Ovary (tissue), 9 donors: ENCODE results near the gene VAV3. TPM values are rescaled to one million over a fixed set of nuclear protein-coding genes. Genes with fewer than 3 reads are reported as not detected.

Experiments used
- DNase-seq, 5 donors: peaks; one replicate each; pipeline ENCODE4 v3.0.0-alpha.2; 2019 to 2020
- H3K27ac ChIP-seq, 2 donors: fragments of 200-600 bp; one replicate each; pipeline versions ENCODE4 v1.5.1 to v1.8.0; 2019 to 2022
- H3K27me3 ChIP-seq: fragments of 200-600 bp; one replicate; pipeline ENCODE4 v1.8.0; 2022
- H3K36me3 ChIP-seq: fragments of 200-600 bp; sonication (generic); one replicate; pipeline ENCODE4 v1.5.1; 2019
- H3K4me1 ChIP-seq: one replicate; pipeline ENCODE4 v1.8.1; 2013; ENCODE audit warnings: mild to moderate bottlenecking, moderate library complexity; ENCODE audit not compliant: insufficient read depth
- H3K4me3 ChIP-seq: fragments of 200-600 bp; sonication (generic); one replicate; pipeline ENCODE4 v1.5.1; 2017
- H3K9me3 ChIP-seq, 2 donors: fragments of 200-600 bp in 1 of 2; sonication (generic) in 1 of 2; one replicate each; pipeline versions ENCODE4 v1.5.1 to v1.8.1; 2013 to 2019; ENCODE audit warnings: mild to moderate bottlenecking in 1 of 2, moderate library complexity in 1 of 2
- CTCF ChIP-seq, 3 donors: fragments of 450-650 bp in 2 of 3; fragments of 200-600 bp in 1 of 3; IDR thresholded peaks; one replicate each; pipeline versions ENCODE4 v1.5.1 to v1.8.0; 2016 to 2022; ENCODE audit warnings: antibody characterized with exemption in 3 of 3, mild to moderate bottlenecking in 1 of 3
- EP300 ChIP-seq: sonication (generic); formaldehyde crosslinking; IDR thresholded peaks from one replicate; pipeline ENCODE4 v1.6.1; 2017; ENCODE audit warnings: antibody characterized with exemption
- POLR2A ChIP-seq: fragments of 450-650 bp; IDR thresholded peaks from one replicate; pipeline ENCODE4 v1.6.1; 2017; ENCODE audit warnings: antibody characterized with exemption, mild to moderate bottlenecking, moderate library complexity
- WGBS, 3 donors: extraction: QIAGEN DNeasy Blood & Tissue Kit in 1 of 3; methylation state at CpG; one replicate each; pipeline versions ENCODE4 v1.1.5 to v1.1.7; 2013 to 2017; 5-methylcytosine and 5-hydroxymethylcytosine counted together
- intact Hi-C, 4 donors: fragments of 100-400 bp; cut with DNase I; formaldehyde crosslinking; loops; one replicate each; pipeline versions ENCODE4 v1.11.0 to v1.15.1; 2022 to 2023
- polyA plus RNA-seq, 2 donors: library from polyadenylated mRNA; stranded (reverse); fragments of 200-250 nt in 1 of 2; fragments of 350-450 nt in 1 of 2; fragmentation: Illumina TruSeq in 1 of 2; extraction: RNeasy Lipid Tissue Mini Kit (QIAGEN cat#74804) in 1 of 2; gene quantifications; one replicate each; pipeline ENCODE4 v1.2.3, GENCODE V29; 2013 to 2014
- total RNA-seq, 7 donors: library from RNA; depleted of rRNA in 2 of 7; stranded (reverse); fragments of >200 nt in 2 of 7; fragmentation: NEBNext Ultra II Directional in 3 of 7; extraction: Animal tissue kit (Norgen Biotek cat#: 25700) in 3 of 7; gene quantifications; one replicate each; pipeline versions ENCODE4 v1.1.0 to v1.2.4, GENCODE V29; 2016 to 2023
- donor health status: DM: no; HTN: no; CAD: no; lungs with moderate emphysema.
- donor health status: DM: no; HTN: no; CAD: no.
- donor health status: Bipolar disorder and iron deficiency.
- donor health status: DM: yes; HTN: yes; CAD: no.
- donor health status: DM: no; HTN: no; CAD: no.
- donor health status: DM: yes; HTN: yes; CAD: no.

VAV3 gene
- total and polyA plus RNA-seq, 9 donors: 0.78 to 7.4 (median 1.5) TPM

DNA sequence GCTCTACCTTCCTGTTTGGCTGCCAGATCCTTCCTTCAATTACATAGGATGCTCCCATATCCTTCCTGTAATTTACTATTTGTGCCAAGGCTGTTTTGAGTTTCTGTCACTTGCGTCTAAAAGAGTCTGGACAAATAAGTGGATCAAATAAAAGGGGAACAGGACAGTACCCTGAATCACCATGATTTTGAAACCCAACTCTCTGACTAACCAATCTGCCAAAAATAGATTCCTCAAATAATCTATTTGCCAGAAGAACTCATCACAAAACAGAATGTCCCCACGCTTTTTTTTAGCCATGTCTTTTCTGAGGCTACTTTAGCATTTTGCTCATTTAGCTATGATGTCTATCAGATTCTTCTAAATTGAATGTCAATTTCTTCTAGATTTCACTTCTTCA is 431.5 kb downstream of the VAV3 start:
- no peaks in the 10 kb centered on the region for H3K9me3 ChIP-seq
- WGBS, 3 donors: 83 to 88% (median 83%) methylated on average over 2 of the region's 2 CpGs
- no peak overlapping the region for H3K27ac ChIP-seq
- H3K27me3 ChIP-seq: no peaks in the 10 kb centered on the region
- H3K36me3 ChIP-seq: no peaks in the 10 kb centered on the region
- intact Hi-C loops: no loop called here
- no peaks in the 10 kb centered on the region for H3K4me1 ChIP-seq
- no peak for TF ChIP-seq POLR2A
- H3K4me3 ChIP-seq: no peak overlapping the region
- DNase-seq: no peak

- Histone ChIP-seq H3K4me1 (no peaks in the 10 kb centered on the region), H3K36me3 (no peaks in the 10 kb centered on the region), H3K4me3 (no peak overlapping the region), H3K27me3 (no peaks in the 10 kb centered on the region), H3K9me3 (no peaks in the 10 kb centered on the region), H3K27ac (no peak overlapping the region)
- intact Hi-C loops: no loop called here
- TF ChIP-seq CTCF (IDR thresholded peaks at IDR 0.05) (no peak), POLR2A (no peak), EP300 (no peak)
- no peak for DNase-seq
- WGBS, 3 donors: 70 to 80% (median 74%) methylated on average over 5 of the region's 5 CpGs
Observed at GRCh38 chr1:107532318-107532717, 432.7 kb downstream of the VAV3 start.

DNA sequence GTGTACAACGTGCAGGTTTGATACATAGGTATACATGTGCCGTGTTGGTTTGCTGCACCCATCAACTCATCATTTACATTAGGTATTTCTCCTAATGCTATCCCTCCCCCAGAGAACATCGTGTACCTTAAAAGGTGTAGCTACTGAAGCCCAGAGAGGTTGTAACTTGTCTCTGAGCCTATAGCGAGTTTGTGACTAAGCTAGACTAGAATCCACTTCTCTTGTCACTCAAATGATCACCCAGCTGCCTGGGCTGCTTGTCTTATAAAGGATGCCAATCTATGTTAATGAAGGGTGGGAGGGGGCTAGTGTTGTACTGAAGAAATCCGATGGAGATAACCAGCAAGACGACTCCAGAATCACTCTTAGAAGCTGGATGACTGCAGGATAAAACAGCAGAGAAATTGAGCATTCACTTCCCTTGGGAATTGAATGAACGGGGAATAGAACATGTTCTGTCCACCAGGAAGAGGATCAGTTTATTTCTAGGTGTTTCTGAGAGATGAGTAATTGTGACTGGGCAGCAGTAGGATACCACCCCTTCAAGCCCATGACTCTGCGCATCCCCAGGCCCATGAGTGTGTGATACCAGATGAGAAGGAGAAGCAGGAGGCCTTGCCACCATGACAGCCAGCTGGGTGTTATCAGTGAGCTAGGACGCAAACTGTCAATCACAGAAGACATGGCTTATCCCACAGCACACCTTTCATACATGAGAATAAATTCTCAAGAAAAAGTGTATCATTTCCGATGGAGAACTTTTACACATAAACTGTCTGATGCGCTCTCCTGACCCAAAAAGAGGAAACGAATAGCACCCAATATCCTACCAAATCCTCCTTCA is 433.7 kb downstream of the VAV3 start:
- WGBS, 3 donors: 77 to 84% (median 82%) methylated on average over 12 of the region's 12 CpGs
- Histone ChIP-seq H3K9me3 (no peaks in the 10 kb centered on the region), H3K4me1 (no peaks in the 10 kb centered on the region), H3K4me3 (no peak overlapping the region), H3K27me3 (no peaks in the 10 kb centered on the region), H3K27ac (no peak overlapping the region), H3K36me3 (no peaks in the 10 kb centered on the region)
- TF ChIP-seq POLR2A (no peak), EP300 (no peak), CTCF (IDR thresholded peaks at IDR 0.05) (no peak)
- no peak for DNase-seq
- intact Hi-C loops: no loop called here

DNA sequence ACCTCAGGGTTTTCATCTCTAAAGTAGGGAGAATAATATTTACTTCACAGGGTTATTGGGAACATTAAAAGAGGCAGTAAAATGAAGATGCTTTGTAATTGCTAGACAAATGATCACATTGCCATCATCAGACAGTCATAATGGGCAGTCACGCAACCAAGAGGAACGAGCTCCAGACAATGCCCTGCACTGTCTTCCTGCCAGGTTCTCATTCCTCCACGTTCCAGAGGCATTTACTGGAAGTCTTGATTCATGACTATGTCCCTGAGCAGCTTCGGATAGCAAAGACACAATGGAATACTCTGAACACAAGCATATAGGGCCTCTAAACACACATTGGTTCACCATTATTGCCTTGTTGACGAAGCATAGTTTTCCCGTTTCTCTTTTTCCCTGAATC is 434.4 kb downstream of the VAV3 start:
- 47 to 55% (median 55%) methylated on average over 6 of the region's 6 CpGs for WGBS, 3 donors
- no peaks in the 10 kb centered on the region for H3K4me1 ChIP-seq
- H3K9me3 ChIP-seq: no peaks in the 10 kb centered on the region
- no peaks in the 10 kb centered on the region for H3K36me3 ChIP-seq
- no peak for TF ChIP-seq CTCF (IDR thresholded peaks at IDR 0.05)
- intact Hi-C loops: no loop called here
- H3K27ac ChIP-seq: no peak overlapping the region
- H3K27me3 ChIP-seq: no peaks in the 10 kb centered on the region
- DNase-seq: no peak
- H3K4me3 ChIP-seq: no peak overlapping the region

DNA sequence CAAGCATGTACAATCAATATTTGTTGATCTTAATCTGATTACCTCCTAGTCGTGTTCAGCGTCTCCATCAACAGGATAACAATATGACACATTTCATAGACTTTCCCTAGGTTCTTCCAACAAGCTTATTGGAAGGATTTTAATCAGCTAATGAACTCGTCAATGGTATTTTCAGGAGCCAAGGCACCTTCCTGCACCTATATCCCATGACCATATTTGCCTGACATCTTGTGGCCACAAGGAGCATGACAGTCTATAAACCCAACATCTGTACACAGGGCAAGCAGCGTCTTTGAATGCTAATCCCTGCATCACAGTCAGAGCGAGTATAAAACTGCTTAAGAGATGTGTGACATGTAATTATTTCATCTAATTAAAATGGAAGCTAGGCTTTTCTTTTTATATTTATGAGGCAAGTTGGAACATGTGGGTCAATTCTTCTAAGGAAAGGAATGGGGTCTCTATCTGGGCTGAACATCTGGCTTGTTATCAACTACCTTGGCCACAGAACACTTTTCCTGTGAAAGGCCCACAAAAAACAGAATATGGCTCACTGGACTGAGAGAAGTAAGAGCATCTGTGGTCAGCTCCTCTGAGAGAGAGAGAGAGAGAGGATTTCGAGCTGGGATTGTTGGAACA is 435.4 kb downstream of the VAV3 start:
- intact Hi-C loops: no loop called here
- Histone ChIP-seq H3K27ac (no peak overlapping the region), H3K27me3 (no peaks in the 10 kb centered on the region), H3K4me1 (no peaks in the 10 kb centered on the region), H3K9me3 (no peaks in the 10 kb centered on the region), H3K36me3 (no peaks in the 10 kb centered on the region), H3K4me3 (no peak overlapping the region)
- no peak for DNase-seq
- TF ChIP-seq EP300 (no peak), CTCF (IDR thresholded peaks at IDR 0.05) (no peak), POLR2A (no peak)
- WGBS, 3 donors: 23 to 27% (median 25%) methylated on average over 6 of the region's 6 CpGs
